IgD-negative memory B cell (primary cell): ENCODE results near the gene THSD7A. TPM values are rescaled to one million over a fixed set of nuclear protein-coding genes. Genes with fewer than 3 reads are reported as not detected.

Experiments
- H3K27ac Mint-ChIP-seq, 3 donors: one replicate each; pipeline ENCODE4 v1.8.0; 2020 to 2022; ENCODE audit warnings: mild to moderate bottlenecking in 3 of 3, mixed read lengths in 3 of 3, moderate library complexity in 1 of 3
- H3K27me3 Mint-ChIP-seq: one replicate; pipeline ENCODE4 v1.8.0; 2021; ENCODE audit warnings: mixed read lengths
- H3K36me3 Mint-ChIP-seq: one replicate; pipeline ENCODE4 v1.8.0; 2020; ENCODE audit warnings: mild to moderate bottlenecking, mixed read lengths
- H3K4me1 Mint-ChIP-seq, 3 donors: one replicate each; pipeline ENCODE4 v1.8.0; 2020 to 2022; ENCODE audit warnings: mixed read lengths in 3 of 3, mild to moderate bottlenecking in 1 of 3
- H3K4me3 Mint-ChIP-seq, 4 donors: one replicate each; pipeline ENCODE4 v1.8.0; 2020 to 2022; ENCODE audit warnings: mild to moderate bottlenecking in 4 of 4, mixed read lengths in 4 of 4, moderate library complexity in 3 of 4
- H3K9me3 Mint-ChIP-seq, 3 donors: one replicate each; pipeline ENCODE4 v1.8.0; 2020 to 2021; ENCODE audit warnings: mixed read lengths in 3 of 3, mild to moderate bottlenecking in 1 of 3
- polyA plus RNA-seq: library from polyadenylated mRNA; unstranded; fragments of 300-500 nt; fragmentation: Illumina TruSeq; gene quantifications from one replicate; pipeline ENCODE4 v1.2.3, GENCODE V29; 2021

The THSD7A gene
- polyA plus RNA-seq, 1 donor from 2014 or later, result not detected

- Mint-ChIP-seq H3K36me3 (no peaks in the 10 kb centered on the region), H3K27ac (no peak overlapping the region), H3K27me3 (no peaks in the 10 kb centered on the region), H3K9me3 (peaks cover 0 to 9% (median 0%) of the 10 kb centered on the region in 3 donors), H3K4me3 (no peak overlapping the region), H3K4me1 (no peaks in the 10 kb centered on the region)
Observed at GRCh38 chr7:11491811-11492210, 340.2 kb downstream of the THSD7A start.

GRCh38 chr7:11489280-11489679, 342.7 kb downstream of the THSD7A start:
- Mint-ChIP-seq H3K27me3 (no peaks in the 10 kb centered on the region), H3K36me3 (no peaks in the 10 kb centered on the region), H3K4me3 (no peak overlapping the region), H3K4me1 (no peaks in the 10 kb centered on the region), H3K9me3 (peaks cover 0 to 8% (median 0%) of the 10 kb centered on the region in 3 donors), H3K27ac (no peak overlapping the region)

GRCh38 chr7:11486271-11486670, 345.7 kb downstream of the THSD7A start:
- Mint-ChIP-seq H3K27ac (no peak overlapping the region), H3K4me1 (no peaks in the 10 kb centered on the region), H3K9me3 (peaks cover 0 to 8% (median 0%) of the 10 kb centered on the region in 3 donors), H3K27me3 (no peaks in the 10 kb centered on the region), H3K4me3 (no peak overlapping the region), H3K36me3 (no peaks in the 10 kb centered on the region)

- peaks cover 0 to 8% (median 0%) of the 10 kb centered on the region in 3 donors for H3K9me3 Mint-ChIP-seq
- no peaks in the 10 kb centered on the region for H3K27me3 Mint-ChIP-seq
- no peaks in the 10 kb centered on the region for H3K4me1 Mint-ChIP-seq
- H3K27ac Mint-ChIP-seq, result no peak overlapping the region
- no peak overlapping the region for H3K4me3 Mint-ChIP-seq
- no peaks in the 10 kb centered on the region for H3K36me3 Mint-ChIP-seq
Observed at GRCh38 chr7:11485636-11486035, 346.4 kb downstream of the THSD7A start.

- Mint-ChIP-seq H3K36me3 (no peaks in the 10 kb centered on the region), H3K9me3 (no peaks in the 10 kb centered on the region), H3K4me3 (no peak overlapping the region), H3K27ac (no peak overlapping the region), H3K27me3 (no peaks in the 10 kb centered on the region), H3K4me1 (no peaks in the 10 kb centered on the region)
Observed at GRCh38 chr7:11480143-11480542, 351.9 kb downstream of the THSD7A start.

GRCh38 chr7:11478882-11479281, 353.1 kb downstream of the THSD7A start:
- H3K36me3 Mint-ChIP-seq, result no peaks in the 10 kb centered on the region
- H3K4me1 Mint-ChIP-seq, result no peaks in the 10 kb centered on the region
- no peak overlapping the region for H3K4me3 Mint-ChIP-seq
- H3K27ac Mint-ChIP-seq, result no peak overlapping the region
- H3K27me3 Mint-ChIP-seq, result no peaks in the 10 kb centered on the region
- no peaks in the 10 kb centered on the region for H3K9me3 Mint-ChIP-seq

- Mint-ChIP-seq H3K27me3 (no peaks in the 10 kb centered on the region), H3K4me3 (no peak overlapping the region), H3K4me1 (no peaks in the 10 kb centered on the region), H3K36me3 (no peaks in the 10 kb centered on the region), H3K27ac (no peak overlapping the region), H3K9me3 (no peaks in the 10 kb centered on the region)
Observed at GRCh38 chr7:11478426-11478825, 353.6 kb downstream of the THSD7A start.

- H3K27me3 Mint-ChIP-seq, result no peaks in the 10 kb centered on the region
- H3K36me3 Mint-ChIP-seq, result no peaks in the 10 kb centered on the region
- no peaks in the 10 kb centered on the region for H3K4me1 Mint-ChIP-seq
- no peak overlapping the region for H3K4me3 Mint-ChIP-seq
- H3K9me3 Mint-ChIP-seq, result no peaks in the 10 kb centered on the region
- no peak overlapping the region for H3K27ac Mint-ChIP-seq
Observed at GRCh38 chr7:11474902-11475585, 357.0 kb downstream of the THSD7A start.

GRCh38 chr7:11473807-11474424, 358.1 kb downstream of the THSD7A start:
- H3K4me1 Mint-ChIP-seq, result no peaks in the 10 kb centered on the region
- H3K27ac Mint-ChIP-seq, result no peak overlapping the region
- H3K27me3 Mint-ChIP-seq, result no peaks in the 10 kb centered on the region
- H3K4me3 Mint-ChIP-seq, result no peak overlapping the region
- no peaks in the 10 kb centered on the region for H3K9me3 Mint-ChIP-seq
- no peaks in the 10 kb centered on the region for H3K36me3 Mint-ChIP-seq

GRCh38 chr7:11473220-11473619, 358.8 kb downstream of the THSD7A start:
- H3K27me3 Mint-ChIP-seq, result no peaks in the 10 kb centered on the region

GRCh38 chr7:11472646-11473045, 359.4 kb downstream of the THSD7A start:
- H3K27ac Mint-ChIP-seq, result no peak overlapping the region

More at GRCh38 chr7:11473220-11473619, 358.8 kb downstream of the THSD7A start:
- Mint-ChIP-seq H3K27ac (no peak overlapping the region), H3K4me1 (no peaks in the 10 kb centered on the region), H3K9me3 (no peaks in the 10 kb centered on the region), H3K36me3 (no peaks in the 10 kb centered on the region), H3K4me3 (no peak overlapping the region)

GRCh38 chr7:11471255-11471654, 360.7 kb downstream of the THSD7A start:
- H3K4me1 Mint-ChIP-seq, result no peaks in the 10 kb centered on the region
- H3K36me3 Mint-ChIP-seq, result no peaks in the 10 kb centered on the region
- no peak overlapping the region for H3K4me3 Mint-ChIP-seq
- H3K27me3 Mint-ChIP-seq, result no peaks in the 10 kb centered on the region
- no peak overlapping the region for H3K27ac Mint-ChIP-seq
- H3K9me3 Mint-ChIP-seq, result no peaks in the 10 kb centered on the region

More at GRCh38 chr7:11472646-11473045, 359.4 kb downstream of the THSD7A start:
- H3K9me3 Mint-ChIP-seq, result no peaks in the 10 kb centered on the region
- H3K27me3 Mint-ChIP-seq, result no peaks in the 10 kb centered on the region
- no peaks in the 10 kb centered on the region for H3K4me1 Mint-ChIP-seq
- H3K36me3 Mint-ChIP-seq, result no peaks in the 10 kb centered on the region
- no peak overlapping the region for H3K4me3 Mint-ChIP-seq

GRCh38 chr7:11469028-11469745, 362.8 kb downstream of the THSD7A start:
- no peaks in the 10 kb centered on the region for H3K9me3 Mint-ChIP-seq
- no peaks in the 10 kb centered on the region for H3K36me3 Mint-ChIP-seq
- H3K27ac Mint-ChIP-seq, result no peak overlapping the region
- H3K4me3 Mint-ChIP-seq, result no peak overlapping the region
- H3K27me3 Mint-ChIP-seq, result no peaks in the 10 kb centered on the region
- no peaks in the 10 kb centered on the region for H3K4me1 Mint-ChIP-seq

GRCh38 chr7:11466517-11467105, 365.4 kb downstream of the THSD7A start:
- Mint-ChIP-seq H3K9me3 (no peaks in the 10 kb centered on the region), H3K4me1 (no peaks in the 10 kb centered on the region), H3K36me3 (no peaks in the 10 kb centered on the region), H3K27me3 (no peaks in the 10 kb centered on the region), H3K27ac (no peak overlapping the region), H3K4me3 (no peak overlapping the region)

GRCh38 chr7:11464624-11465023, 367.4 kb downstream of the THSD7A start:
- Mint-ChIP-seq H3K4me1 (no peaks in the 10 kb centered on the region), H3K4me3 (no peak overlapping the region), H3K9me3 (no peaks in the 10 kb centered on the region), H3K27ac (no peak overlapping the region), H3K36me3 (no peaks in the 10 kb centered on the region), H3K27me3 (no peaks in the 10 kb centered on the region)
